ENCODE data around the gene KMT2E.

DNA sequence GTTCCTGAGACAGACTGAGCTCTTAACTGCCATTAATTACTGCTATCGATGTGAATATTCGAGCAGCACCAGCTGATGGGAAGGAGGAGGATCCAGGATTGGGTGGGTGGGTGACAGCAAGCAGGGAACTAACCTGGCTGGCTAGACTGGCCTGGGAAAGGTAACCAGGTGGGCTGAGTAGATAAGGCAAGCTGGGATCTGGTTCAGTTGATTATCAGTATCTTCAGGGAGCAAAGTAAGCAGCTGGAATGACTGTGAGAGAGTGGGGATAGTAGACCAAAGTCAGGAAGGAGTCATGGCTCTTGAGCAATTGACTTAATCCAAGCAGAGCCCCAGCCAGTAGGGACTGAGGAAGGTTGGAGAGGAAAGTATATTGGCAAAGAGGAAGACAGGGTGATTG lies 46.9 kb upstream of the KMT2E start:
- TF ChIP-seq, protein P1, sequence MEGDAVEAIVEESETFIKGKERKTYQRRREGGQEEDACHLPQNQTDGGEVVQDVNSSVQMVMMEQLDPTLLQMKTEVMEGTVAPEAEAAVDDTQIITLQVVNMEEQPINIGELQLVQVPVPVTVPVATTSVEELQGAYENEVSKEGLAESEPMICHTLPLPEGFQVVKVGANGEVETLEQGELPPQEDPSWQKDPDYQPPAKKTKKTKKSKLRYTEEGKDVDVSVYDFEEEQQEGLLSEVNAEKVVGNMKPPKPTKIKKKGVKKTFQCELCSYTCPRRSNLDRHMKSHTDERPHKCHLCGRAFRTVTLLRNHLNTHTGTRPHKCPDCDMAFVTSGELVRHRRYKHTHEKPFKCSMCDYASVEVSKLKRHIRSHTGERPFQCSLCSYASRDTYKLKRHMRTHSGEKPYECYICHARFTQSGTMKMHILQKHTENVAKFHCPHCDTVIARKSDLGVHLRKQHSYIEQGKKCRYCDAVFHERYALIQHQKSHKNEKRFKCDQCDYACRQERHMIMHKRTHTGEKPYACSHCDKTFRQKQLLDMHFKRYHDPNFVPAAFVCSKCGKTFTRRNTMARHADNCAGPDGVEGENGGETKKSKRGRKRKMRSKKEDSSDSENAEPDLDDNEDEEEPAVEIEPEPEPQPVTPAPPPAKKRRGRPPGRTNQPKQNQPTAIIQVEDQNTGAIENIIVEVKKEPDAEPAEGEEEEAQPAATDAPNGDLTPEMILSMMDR (IDR thresholded peaks at IDR 0.05): no peak
- TF ChIP-seq POLR2A (IDR thresholded peaks at IDR 0.05): no peak

Measured in testis (tissue), 2 donors.